ENCODE data around the gene PKP3.
"Not testable (repeated sequence)": the region's sequence is repeated elsewhere in the genome, so short reads cannot be mapped to it uniquely, and the experiment has no call there.

PKP3 gene

GRCh38 chr11:425301-425700, 31.3 kb downstream of the PKP3 start:
- no peak for DNase-seq (ENCODE audit: low read depth)

GRCh38 chr11:426851-427250, 32.8 kb downstream of the PKP3 start:
- DNase-seq (ENCODE audit: low read depth) = no peak

DNA sequence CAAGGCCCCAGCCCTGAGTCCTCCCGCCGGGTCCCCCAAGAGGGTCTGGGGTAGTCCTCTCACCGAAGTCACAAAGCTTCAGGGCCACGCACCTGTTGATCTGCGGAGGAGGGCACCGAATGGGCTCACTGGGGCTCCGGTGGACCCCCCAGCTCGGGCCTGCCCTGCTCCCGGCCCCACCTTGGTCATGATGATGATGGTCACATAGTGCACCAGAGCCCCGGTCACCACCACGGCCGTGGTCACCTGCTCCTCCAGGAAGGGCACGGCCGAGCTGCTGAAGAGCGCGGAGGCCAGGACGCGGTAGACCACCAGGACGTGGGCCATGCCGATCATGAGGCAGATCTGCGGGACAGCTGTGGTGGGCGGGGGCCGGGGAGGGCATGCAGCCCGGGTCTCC, 34.3 kb downstream of the PKP3 start:
- no peak for DNase-seq (ENCODE audit: low read depth)

- DNase-seq (ENCODE audit: low read depth) = no peak
Measured at GRCh38 chr11:429391-429790, 35.4 kb downstream of the PKP3 start.

DNA sequence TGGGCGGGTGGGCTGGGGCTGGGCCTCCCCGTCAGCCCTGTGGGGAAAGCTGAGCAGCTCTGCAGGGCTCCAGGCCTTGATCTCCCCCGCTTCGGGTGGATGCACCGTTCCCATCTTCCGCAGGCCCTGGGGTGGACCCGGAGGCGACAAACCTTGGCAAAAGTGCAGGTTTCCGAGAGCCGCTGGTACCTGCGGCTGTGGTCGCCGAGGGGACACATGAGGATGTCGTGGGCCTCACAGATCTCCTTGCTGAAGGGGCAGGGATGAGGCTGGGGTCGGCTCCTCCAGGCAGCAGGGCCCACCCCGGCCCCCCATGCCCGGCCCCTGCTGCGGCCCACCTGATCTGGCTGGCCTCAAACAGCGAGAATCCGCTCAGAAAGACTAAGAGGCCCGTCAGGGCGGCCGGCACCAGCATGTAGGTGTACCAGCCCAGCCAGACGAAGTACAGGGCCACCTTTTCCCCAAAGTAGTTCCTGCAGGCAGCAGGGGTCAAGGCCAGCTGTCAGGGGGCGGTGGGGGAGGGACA, 36.0 kb downstream of the PKP3 start:
- no peak for DNase-seq (ENCODE audit: low read depth)

DNA sequence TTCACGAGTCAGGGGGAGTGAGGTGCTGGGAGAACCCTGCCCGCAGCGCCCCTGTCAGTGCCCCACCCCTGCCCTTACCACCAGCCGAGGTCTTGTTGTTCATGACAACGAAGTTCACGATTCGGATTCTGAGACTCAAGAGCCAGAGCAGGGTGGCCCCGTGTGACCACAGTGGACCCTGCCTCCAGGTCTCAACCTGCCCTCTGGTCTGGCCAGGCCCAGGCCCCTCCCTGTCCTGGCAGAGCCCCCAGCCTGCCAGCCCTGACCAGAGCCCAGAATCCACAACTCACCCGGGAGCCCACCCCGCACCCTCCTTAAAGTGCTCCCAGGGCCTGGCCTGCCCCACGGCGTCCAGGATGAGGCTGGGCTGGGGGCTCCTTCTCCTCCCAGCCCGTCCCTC, 37.9 kb downstream of the PKP3 start:
- DNase-seq (ENCODE audit: low read depth) = no peak

DNA sequence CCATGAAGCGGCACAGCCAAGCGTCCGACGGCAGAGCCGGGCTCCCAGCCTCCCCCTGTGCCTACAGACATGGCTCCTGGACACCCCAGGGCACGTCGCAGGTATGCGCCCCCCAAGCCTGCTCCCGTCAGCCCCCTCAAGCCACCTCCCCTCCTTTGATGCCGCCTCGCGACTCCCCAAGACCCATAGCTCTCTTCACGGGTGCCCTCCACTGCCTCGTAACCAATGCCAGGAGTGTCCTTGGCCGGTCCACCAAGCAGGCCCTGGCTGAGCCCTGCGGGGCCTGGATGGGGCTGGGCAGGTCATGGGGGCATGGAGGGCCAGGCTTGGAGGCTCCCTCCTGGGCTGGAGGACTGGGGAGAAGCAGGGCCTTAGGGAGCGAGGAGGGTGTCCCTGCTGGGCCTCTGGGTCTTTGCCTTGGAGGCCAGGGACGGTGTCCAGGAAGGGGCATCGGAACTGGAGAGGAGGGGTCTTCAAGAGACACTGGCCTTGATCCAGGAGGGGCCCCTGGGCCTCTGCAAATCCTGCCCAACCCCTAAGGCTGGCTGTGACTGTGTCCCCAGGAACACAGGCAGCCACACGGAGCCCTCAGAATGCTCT, 38.6 kb downstream of the PKP3 start:
- no peak for DNase-seq (ENCODE audit: low read depth)

- DNase-seq (ENCODE audit: low read depth) = no peak
Measured at GRCh38 chr11:433111-433510, 39.1 kb downstream of the PKP3 start.

DNA sequence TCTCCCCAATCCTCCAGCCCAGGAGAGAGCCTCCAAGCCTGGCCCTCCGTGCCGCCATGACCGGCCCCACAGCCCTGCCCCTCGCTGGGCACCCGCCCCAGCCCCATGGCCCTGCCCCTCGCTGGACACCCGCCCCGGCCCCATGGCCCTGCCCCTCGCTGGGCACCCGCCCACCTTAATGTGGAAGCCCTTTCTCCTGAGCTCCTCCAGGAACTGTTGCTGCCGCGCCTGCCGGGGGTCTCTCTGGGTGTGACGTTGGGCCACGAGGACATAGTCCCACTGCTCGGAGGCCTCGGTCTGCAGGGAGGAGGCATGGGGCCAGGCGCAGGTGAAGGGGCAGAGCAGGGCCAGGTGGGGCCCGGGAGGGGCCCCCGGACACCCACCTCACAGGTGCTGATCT, 39.6 kb downstream of the PKP3 start:
- no peak for DNase-seq (ENCODE audit: low read depth)

DNA sequence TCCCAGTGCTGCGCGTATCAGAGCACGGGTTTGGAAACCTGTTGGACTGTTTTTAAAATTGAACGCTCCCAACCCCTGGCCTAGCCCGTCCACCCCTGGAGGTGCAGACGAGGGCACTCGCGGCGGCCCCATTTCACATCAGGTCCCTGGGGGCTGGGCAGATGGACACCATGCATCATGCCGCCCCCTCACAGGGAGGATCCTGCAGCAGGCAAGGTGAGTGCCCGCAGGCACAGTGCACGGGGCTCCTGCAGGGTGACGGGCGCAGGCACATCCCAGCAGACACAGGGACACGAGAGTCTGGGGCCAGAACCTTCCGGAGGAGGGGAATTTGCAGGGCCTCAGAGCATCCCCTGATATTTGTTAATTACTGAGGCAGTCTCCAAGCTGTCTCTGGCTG, 40.5 kb downstream of the PKP3 start:
- no peak for DNase-seq (ENCODE audit: low read depth)

DNA sequence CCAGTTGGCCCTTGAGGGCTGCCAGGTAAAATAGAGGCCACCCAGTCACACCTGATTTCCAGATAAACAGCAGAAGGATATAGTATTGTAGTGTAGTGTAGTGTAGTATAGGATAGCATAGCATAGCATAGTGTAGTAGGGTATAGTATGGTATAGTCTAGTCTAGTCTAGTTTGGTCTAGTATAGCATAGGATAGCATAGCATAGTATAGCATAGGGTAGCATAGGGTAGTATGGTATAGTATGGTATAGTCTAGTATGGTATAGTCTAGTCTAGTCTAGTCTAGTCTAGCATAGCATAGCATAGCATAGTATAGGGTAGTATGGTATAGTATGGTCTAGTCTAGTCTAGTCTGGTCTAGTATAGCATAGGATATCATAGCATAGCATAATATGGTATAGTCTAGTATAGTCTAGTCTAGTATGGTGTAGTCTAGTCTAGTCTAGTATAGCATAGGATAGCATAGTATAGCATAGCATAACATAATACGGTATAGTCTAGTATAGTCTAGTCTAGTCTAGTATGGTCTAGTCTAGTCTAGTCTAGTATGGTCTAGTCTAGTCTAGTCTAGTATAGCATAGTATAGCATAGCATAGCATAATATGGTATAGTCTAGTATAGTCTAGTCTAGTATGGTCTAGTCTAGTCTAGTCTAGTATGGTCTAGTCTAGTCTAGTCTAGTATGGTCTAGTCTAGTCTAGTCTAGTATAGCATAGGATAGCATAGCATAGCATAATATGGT, 41.2 kb downstream of the PKP3 start:
- not testable (repeated sequence) for DNase-seq (ENCODE audit: low read depth)

- no peak for DNase-seq (ENCODE audit: low read depth)
Measured at GRCh38 chr11:437228-437870, 43.3 kb downstream of the PKP3 start.

- DNase-seq (ENCODE audit: low read depth) = no peak
Measured at GRCh38 chr11:438101-438844, 44.3 kb downstream of the PKP3 start.

GRCh38 chr11:439315-440064, 45.5 kb downstream of the PKP3 start:
- no peak for DNase-seq (ENCODE audit: low read depth)

DNA sequence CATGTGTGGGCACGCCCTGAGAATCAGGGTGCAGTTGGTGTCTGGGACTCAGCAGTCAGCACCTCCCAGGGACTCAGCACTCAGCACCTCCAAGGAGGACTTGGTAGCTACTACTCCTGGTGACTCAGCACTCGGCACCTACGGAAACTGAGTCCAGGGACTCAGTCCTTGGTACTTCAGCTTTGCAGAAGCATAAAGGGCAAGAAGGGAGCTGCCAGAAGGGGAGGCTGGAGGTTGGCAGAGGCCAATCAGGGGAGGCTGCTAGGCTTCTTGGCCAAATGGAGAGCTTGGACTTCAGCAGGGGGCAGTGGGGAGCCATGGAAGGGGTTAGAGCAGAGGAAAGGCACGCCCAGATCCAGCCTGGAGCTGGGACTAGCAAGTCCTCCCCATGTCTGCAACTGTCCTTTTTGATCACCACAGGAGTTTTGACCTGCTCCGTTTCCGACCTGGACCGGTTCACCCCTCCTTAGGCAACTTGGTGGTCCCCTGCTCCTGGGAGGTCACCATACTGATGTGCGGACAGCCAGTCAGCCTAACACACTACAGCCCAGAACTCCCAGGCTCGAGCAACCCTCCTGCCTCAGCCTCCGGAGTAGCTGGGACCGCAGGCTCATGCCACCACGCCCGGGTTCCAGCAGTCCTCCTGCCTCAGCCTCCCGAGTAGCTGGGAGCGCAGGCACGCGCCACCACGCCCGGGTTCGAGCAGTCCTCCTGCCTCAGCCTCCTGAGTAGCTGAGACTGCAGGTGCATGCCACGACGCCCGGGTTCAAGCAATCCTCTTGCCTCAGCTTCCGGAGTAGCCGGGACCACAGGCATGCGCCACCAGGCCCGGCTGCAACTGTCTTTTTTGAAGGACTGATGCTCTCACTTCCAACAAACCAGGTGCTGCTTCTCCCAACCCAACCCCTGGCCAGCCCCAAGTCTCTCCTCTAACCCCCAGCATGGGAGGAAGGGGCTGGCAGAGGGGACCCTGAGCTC, 46.3 kb downstream of the PKP3 start:
- no peak for DNase-seq (ENCODE audit: low read depth)

GRCh38 chr11:441043-441417, 47.0 kb downstream of the PKP3 start:
- no peak for DNase-seq (ENCODE audit: low read depth)

DNA sequence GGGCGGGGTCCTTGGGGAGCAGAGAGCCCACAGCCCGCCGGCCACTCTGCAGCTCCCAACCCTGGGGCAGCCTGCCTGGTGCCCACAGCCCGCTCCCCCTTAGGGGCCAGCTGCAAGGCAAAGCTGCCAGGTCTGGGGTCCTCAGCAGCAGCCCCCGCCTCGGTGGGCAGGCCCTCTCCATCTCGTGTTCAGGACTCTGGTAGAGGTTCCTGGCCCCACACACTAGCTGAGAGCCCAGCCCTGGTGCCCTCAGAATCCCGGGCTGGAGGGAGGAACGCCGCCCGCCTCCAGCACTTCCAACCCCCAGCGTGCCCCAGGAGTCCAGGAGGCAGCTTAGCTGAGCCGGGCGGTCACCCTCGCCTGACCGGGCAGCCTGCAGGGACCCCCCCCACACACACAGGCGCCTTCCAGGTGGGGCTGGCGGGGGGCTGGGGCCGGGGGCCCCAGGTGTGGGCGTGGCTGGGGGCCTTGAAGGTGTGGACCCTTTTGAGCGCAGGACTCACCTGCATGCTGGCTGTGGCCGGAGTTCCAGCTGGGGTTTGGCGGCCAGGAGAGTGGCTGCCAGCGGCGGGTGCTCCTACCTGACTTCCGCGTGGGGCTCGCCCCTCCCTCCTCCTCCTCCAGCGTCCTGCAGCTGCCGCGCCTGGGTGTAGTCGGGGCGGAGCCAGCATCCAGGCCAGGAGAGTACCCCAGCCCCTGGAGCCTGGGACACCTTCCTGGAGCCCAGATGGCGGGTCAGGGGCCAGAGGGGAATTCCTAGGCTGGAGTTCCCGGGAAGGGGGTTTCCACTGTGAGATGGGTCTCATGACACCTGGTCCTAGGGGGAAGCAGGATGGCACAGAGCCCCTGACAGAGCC, 47.6 kb downstream of the PKP3 start, which contains the start of gene ANO9:
Gene ANO9 (minus strand): TSS at position 594 of the 857 bp plus-strand sequence. CDS start 85 bp downstream, at position 509.
- no peak for DNase-seq (ENCODE audit: low read depth)

GRCh38 chr11:442611-443081, 48.6 kb downstream of the PKP3 start:
- DNase-seq (ENCODE audit: low read depth) = no peak

DNA sequence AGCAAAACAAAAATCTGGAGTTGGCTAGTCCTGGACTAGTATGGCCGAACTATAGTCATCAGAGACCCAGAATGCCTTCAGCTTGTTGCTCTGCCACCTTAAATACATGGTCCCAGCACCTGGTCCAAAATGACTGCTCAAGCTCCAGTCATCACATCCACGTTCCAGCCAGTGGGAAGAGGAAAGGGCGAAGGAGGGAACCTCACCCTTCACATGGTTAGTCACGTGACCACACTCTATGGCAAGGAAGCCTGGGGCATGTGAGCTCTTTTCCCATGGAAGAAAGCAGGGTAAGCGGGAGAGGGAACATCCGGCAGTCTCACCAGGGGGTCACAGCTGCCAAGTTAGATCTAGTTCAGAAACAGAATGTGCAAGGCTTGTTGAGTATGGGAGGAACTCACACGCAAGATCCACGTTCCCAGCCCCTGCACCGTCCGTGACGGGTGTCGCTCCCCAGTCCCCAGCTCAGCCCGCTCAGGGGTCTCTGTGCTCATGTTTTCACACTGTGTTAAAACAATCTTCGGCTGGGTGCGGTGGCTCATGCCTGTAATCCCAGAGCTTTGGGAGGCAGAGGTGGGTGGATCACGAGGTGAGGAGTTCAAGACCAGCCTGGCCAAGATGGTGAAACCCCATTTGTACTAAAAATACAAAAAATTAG, 49.7 kb downstream of the PKP3 start:
- no peak for DNase-seq (ENCODE audit: low read depth)

Data from stimulated activated CD8-positive, alpha-beta memory T cell treated with anti-CD3 and anti-CD28 coated beads, Interleukin-15, amount 100 ng/mL, for 1 hour (primary cell).